ENCODE results near the gene ZNF445.

DNA sequence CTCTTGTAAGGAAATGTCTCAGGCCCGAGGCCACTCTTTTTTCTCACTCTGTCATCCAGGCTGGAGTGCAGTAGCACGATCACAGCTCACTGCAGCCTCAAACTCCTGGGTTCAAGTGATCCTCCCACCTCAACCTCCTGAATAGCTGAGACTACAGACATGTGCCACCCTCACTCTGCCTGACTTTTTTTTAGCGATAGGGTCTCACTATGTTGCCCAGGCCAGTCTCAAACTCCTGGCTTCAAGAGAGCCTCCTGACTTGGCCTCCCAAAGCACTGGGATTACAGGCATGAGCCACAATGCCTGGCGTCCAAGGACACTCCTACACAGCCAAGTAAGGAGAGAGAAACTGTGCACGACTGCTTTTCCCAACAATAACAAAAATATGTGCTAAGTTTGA, 7.6 kb downstream of the ZNF445 start:
- TF ChIP-seq, protein P1, sequence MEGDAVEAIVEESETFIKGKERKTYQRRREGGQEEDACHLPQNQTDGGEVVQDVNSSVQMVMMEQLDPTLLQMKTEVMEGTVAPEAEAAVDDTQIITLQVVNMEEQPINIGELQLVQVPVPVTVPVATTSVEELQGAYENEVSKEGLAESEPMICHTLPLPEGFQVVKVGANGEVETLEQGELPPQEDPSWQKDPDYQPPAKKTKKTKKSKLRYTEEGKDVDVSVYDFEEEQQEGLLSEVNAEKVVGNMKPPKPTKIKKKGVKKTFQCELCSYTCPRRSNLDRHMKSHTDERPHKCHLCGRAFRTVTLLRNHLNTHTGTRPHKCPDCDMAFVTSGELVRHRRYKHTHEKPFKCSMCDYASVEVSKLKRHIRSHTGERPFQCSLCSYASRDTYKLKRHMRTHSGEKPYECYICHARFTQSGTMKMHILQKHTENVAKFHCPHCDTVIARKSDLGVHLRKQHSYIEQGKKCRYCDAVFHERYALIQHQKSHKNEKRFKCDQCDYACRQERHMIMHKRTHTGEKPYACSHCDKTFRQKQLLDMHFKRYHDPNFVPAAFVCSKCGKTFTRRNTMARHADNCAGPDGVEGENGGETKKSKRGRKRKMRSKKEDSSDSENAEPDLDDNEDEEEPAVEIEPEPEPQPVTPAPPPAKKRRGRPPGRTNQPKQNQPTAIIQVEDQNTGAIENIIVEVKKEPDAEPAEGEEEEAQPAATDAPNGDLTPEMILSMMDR (conservative IDR thresholded peaks at IDR 0.05) = no peak
- TF ChIP-seq EZH2 (IDR thresholded peaks at IDR 0.05; ENCODE audit: low read depth) = no peak

Data from PC-9 (cell line).